ENCODE data around the gene NDUFS3.

Gene NDUFS3

GRCh38 chr11:47564933-47565339 lies 13.9 kb upstream of the NDUFS3 start:
- no peak for DNase-seq
- peak overlapping the region; percentile 80 for H3K4me3 ChIP-seq (ENCODE audit: low read depth, low read length)
- no peaks in the 10 kb centered on the region for H3K36me3 ChIP-seq (replicated peaks)
- in situ Hi-C loops (cut with HindIII; ENCODE audit: low pct_ligation_motif_present, low sequenced_read_pairs): no loop called here
- H3K27me3 ChIP-seq (replicated peaks): no peaks in the 10 kb centered on the region
- peak overlapping the region; percentile 39 for H3K27ac ChIP-seq
- TF ChIP-seq CTCF (IDR thresholded peaks at IDR 0.05; ENCODE audit: low read depth, low read length, missing control alignments): no peak

DNA sequence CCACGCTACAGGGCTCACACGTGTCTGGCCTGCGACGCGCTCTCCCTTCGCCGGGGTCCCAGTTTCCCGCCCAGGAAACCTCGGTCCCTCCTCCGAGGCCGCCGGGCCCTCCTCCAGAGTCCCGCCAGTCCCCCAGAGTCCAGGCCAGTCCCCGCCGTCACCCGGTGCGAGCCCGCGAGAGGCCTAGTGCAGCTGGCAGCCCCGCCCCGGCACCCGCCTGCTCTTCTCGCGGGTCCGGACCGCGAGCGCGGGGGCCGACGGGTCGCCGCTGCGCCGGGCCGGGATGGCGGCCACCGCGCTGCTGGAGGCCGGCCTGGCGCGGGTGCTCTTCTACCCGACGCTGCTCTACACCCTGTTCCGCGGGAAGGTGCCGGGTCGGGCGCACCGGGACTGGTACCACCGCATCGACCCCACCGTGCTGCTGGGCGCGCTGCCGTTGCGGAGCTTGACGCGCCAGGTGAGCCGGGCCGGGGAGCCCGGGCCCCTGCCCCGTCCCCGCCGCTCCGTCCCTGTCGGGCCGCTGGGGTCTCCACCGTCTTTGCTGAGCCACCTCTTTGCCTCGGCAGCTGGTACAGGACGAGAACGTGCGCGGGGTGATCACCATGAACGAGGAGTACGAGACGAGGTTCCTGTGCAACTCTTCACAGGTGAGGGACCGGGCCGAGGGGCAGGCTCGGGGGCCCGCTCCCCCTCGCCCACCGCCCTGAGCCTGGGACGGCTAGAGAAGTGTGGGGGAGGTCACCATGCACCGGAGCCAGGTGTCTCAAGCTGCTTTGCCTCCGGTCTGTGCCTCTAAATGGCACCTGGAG lies 13.3 kb upstream of the NDUFS3 start, which contains the start of gene PTPMT1:
TSS of gene PTPMT1 (plus strand) at position 260 of the 809 bp plus-strand sequence. CDS start at position 284, 24 bp downstream.
- H3K4me3 ChIP-seq (ENCODE audit: low read depth, low read length): peak within 1 kb of the TSS; percentile 80
- in situ Hi-C loops (cut with HindIII; ENCODE audit: low pct_ligation_motif_present, low sequenced_read_pairs): no loop called here
- peak within 1 kb of the TSS; percentile 39 for H3K27ac ChIP-seq

DNA sequence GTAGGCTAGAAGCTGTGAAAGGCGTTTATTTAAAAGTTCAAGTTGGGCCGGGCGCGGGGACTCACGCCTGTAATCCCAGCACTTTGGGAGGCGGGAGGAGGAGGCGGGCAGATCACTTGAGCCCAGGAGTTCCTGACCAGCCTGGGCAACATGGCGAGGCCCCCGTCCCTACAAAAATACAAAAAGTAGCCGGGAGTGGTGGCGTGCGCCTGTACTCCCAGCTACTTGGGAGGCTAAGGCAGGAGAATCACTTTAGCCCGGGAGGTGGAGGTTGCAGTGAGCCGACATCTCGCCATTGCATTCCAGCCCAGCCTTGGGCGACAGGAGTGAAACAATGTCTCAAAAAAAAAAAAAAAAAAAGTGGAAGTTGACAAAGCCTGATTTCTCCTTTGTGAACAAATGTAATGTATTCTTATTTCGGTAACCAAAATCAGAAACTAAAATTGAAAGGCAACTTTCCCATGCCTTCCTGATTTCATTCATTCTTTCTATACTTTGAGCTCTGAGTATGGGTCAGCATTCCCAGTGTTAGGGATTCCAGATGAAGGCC lies 12.7 kb upstream of the NDUFS3 start:
- Histone ChIP-seq H3K27ac (no peak overlapping the region), H3K36me3 (replicated peaks) (peaks cover 2% of the 10 kb centered on the region), H3K4me3 (ENCODE audit: low read depth, low read length) (peak overlapping the region; percentile 80), H3K27me3 (replicated peaks) (no peaks in the 10 kb centered on the region)
- no peak for TF ChIP-seq CTCF (IDR thresholded peaks at IDR 0.05; ENCODE audit: low read depth, low read length, missing control alignments)
- no peak for DNase-seq
- in situ Hi-C loops (cut with HindIII; ENCODE audit: low pct_ligation_motif_present, low sequenced_read_pairs): no loop called here

More for the DNA sequence above, 13.3 kb upstream of the NDUFS3 start, which contains the start of gene PTPMT1:
- H3K27me3 ChIP-seq (replicated peaks): no peaks in the 10 kb centered on the region
- DNase-seq: peak; percentile 58
- H3K36me3 ChIP-seq (replicated peaks): no peaks in the 10 kb centered on the region
- TF ChIP-seq CTCF (IDR thresholded peaks at IDR 0.05; ENCODE audit: low read depth, low read length, missing control alignments): no peak

DNA sequence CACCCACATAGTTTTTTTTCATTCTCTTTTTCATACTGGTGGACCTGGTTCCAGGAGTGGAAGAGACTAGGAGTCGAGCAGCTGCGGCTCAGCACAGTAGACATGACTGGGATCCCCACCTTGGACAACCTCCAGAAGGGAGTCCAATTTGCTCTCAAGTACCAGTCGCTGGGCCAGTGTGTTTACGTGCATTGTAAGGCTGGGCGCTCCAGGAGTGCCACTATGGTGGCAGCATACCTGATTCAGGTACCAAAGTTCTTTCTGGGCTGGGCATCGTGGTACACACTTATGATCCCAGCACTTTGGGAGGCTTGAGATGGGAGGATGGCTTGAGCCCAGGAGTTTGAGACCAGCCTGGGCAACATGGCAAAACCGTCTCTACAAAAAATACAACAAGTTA lies 9.2 kb upstream of the NDUFS3 start:
- H3K27me3 ChIP-seq (replicated peaks): no peaks in the 10 kb centered on the region
- H3K4me3 ChIP-seq (ENCODE audit: low read depth, low read length): no peak overlapping the region
- in situ Hi-C loops (cut with HindIII; ENCODE audit: low pct_ligation_motif_present, low sequenced_read_pairs): no loop called here
- no peak for TF ChIP-seq CTCF (IDR thresholded peaks at IDR 0.05; ENCODE audit: low read depth, low read length, missing control alignments)
- H3K36me3 ChIP-seq (replicated peaks): peaks cover 30% of the 10 kb centered on the region
- no peak for DNase-seq
- no peak overlapping the region for H3K27ac ChIP-seq

DNA sequence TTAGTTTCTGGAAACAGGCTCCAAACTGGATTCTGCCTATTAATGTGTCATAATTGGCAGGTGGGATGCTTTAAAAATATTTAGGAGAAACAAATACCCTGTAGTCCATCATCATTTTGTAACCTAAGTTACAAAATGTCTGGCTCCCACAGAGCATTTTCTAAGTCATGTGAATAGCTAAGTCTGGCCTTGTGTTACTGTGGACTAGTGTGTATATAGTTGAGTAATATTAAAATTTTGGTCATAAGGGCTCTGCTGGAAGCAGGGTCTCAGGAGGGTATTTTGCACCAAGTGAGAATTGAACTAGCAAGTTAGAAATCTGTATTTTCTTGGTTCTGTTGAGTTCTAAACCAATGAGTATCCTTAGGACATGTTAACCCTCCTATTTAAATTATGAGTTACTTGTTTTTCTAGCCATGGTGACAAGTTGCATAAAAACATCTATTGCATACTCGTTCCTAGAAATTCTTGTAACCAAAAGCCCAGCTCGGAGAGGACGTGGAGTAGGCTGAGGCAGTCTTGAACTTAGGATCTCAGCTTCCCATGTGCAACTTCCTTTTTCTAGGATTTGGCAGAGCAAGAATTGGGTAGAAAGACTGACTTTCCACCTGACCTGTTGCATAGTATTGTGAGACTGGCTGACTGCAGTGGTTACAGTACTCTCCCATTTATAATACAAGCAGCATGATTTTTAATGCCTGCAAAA lies 8.1 kb upstream of the NDUFS3 start:
- in situ Hi-C loops (cut with HindIII; ENCODE audit: low pct_ligation_motif_present, low sequenced_read_pairs): no loop called here
- peaks cover 33% of the 10 kb centered on the region for H3K36me3 ChIP-seq (replicated peaks)

More for the DNA sequence above, 8.1 kb upstream of the NDUFS3 start:
- no peak for DNase-seq
- no peak for TF ChIP-seq CTCF (IDR thresholded peaks at IDR 0.05; ENCODE audit: low read depth, low read length, missing control alignments)
- Histone ChIP-seq H3K27ac (no peak overlapping the region), H3K27me3 (replicated peaks) (no peaks in the 10 kb centered on the region), H3K4me3 (ENCODE audit: low read depth, low read length) (no peak overlapping the region)
